C4-2B (cell line): ENCODE results near the gene PARP1.

Experiments
- CTCF ChIP-seq: fragments of 450-650 bp; conservative IDR thresholded peaks from 2 replicates; pipeline ENCODE4 v1.5.1; 2017; ENCODE audit warnings: mild to moderate bottlenecking
- ZFX ChIP-seq: fragments of 450-650 bp; IDR thresholded peaks from 2 replicates; pipeline ENCODE4 v1.6.1; 2017

- TF ChIP-seq CTCF, result no peak
- no peak for TF ChIP-seq ZFX
Measured at GRCh38 chr1:226350519-226350865, 57.4 kb downstream of the PARP1 start.
